Sigmoid colon (tissue), 7 donors: ENCODE data around the gene RASL10A. TPM values are rescaled to one million over a fixed set of nuclear protein-coding genes. Genes with fewer than 3 reads are reported as not detected.

ENCODE experiments used
- DNase-seq: peaks from one replicate; pipeline ENCODE4 v3.0.0-alpha.2; 2019
- H3K27ac ChIP-seq, 4 donors: fragments of 200-600 bp; sonication (generic); one replicate each; pipeline ENCODE4 v1.5.1; 2016 to 2019; ENCODE audit warnings: mild to moderate bottlenecking in 1 of 4
- H3K27me3 ChIP-seq, 3 donors: fragments of 200-600 bp; sonication (generic); one replicate each; pipeline ENCODE4 v1.5.1; 2019; ENCODE audit warnings: mild to moderate bottlenecking in 1 of 3
- H3K36me3 ChIP-seq, 4 donors: fragments of 200-600 bp; sonication (generic); one replicate each; pipeline ENCODE4 v1.5.1; 2016 to 2019
- H3K4me1 ChIP-seq, 4 donors: fragments of 200-600 bp; sonication (generic); one replicate each; pipeline ENCODE4 v1.5.1; 2017 to 2019
- H3K4me3 ChIP-seq, 4 donors: fragments of 200-600 bp; sonication (generic); one replicate each; pipeline ENCODE4 v1.5.1; 2017 to 2019; ENCODE audit warnings: mild to moderate bottlenecking in 2 of 4, moderate library complexity in 1 of 4
- H3K9me3 ChIP-seq, 4 donors: fragments of 200-600 bp in 3 of 4; sonication (generic) in 3 of 4; one replicate each; pipeline versions ENCODE4 v1.5.1 to v1.6.1; 2013 to 2019
- CTCF ChIP-seq, 4 experiments: fragments of 450-650 bp in 3 of 4; fragments of 200-600 bp in 1 of 4; IDR thresholded peaks; one replicate each; pipeline ENCODE4 v1.5.1; 2016 to 2019; ENCODE audit warnings: antibody characterized with exemption in 4 of 4, mild to moderate bottlenecking in 3 of 4, moderate library complexity in 2 of 4
- EP300 ChIP-seq, 4 donors: sonication (generic); formaldehyde crosslinking; IDR thresholded peaks; one replicate each; pipeline ENCODE4 v1.6.1; 2017; ENCODE audit warnings: antibody characterized with exemption in 4 of 4
- POLR2A ChIP-seq, 2 donors: fragments of 450-650 bp; IDR thresholded peaks; one replicate each; pipeline ENCODE4 v1.6.1; 2016; ENCODE audit warnings: antibody characterized with exemption in 2 of 2, mild to moderate bottlenecking in 2 of 2, moderate library complexity in 2 of 2
- POLR2AphosphoS5 ChIP-seq, 4 donors: sonication (generic); formaldehyde crosslinking; IDR thresholded peaks; one replicate each; pipeline ENCODE4 v1.6.1; 2017; ENCODE audit warnings: antibody characterized with exemption in 4 of 4
- WGBS, 2 donors: extraction: QIAGEN DNeasy Blood & Tissue Kit; methylation state at CpG; one replicate each; pipeline ENCODE4 v1.1.7; 2013; 5-methylcytosine and 5-hydroxymethylcytosine counted together
- intact Hi-C: fragments of 100-400 bp; cut with DNase I; formaldehyde crosslinking; loops from one replicate; pipeline ENCODE4 v1.15.1; 2023
- polyA plus RNA-seq, 3 donors: library from polyadenylated mRNA; stranded (reverse); fragments of 200-250 nt; gene quantifications; one replicate each; pipeline ENCODE4 v1.2.3, GENCODE V29; 2013
- total RNA-seq, 4 donors: library from RNA; depleted of rRNA; stranded (reverse); fragments of >200 nt; gene quantifications; one replicate each; pipeline ENCODE4 v1.1.0, GENCODE V29; 2016
- donor health status: healthy with polysubstance abuse.
- donor health status: Bipolar disorder and iron deficiency.
- donor health status: healthy.

RASL10A gene
- total and polyA plus RNA-seq, 7 donors: 0.33 to 3.0 (median 1.4) TPM; not detected in 2

GRCh38 chr22:29334148-29334547 is 18.7 kb upstream of the RASL10A start:
- peaks cover 0 to 12% (median 0%) of the 10 kb centered on the region in 4 donors for H3K4me1 ChIP-seq
- H3K36me3 ChIP-seq: peaks cover 0 to 96% (median 54%) of the 10 kb centered on the region in 4 donors
- TF ChIP-seq CTCF (IDR thresholded peaks at IDR 0.05) (no peak), EP300 (IDR thresholded peaks at IDR 0.05) (no peak), POLR2AphosphoS5 (IDR thresholded peaks at IDR 0.05) (no peak), POLR2A (IDR thresholded peaks at IDR 0.05) (no peak)
- no peaks in the 10 kb centered on the region for H3K9me3 ChIP-seq
- WGBS, 2 donors: 96 to 97% methylated on average over 7 of the region's 7 CpGs
- intact Hi-C loops: no loop called here
- no peaks in the 10 kb centered on the region for H3K27me3 ChIP-seq
- no peak overlapping the region for H3K27ac ChIP-seq
- no peak for DNase-seq
- no peak overlapping the region for H3K4me3 ChIP-seq

- intact Hi-C loops: no loop called here
- peaks cover 0 to 12% (median 0%) of the 10 kb centered on the region in 4 donors for H3K4me1 ChIP-seq
- 95 to 97% methylated on average over 8 of the region's 8 CpGs for WGBS, 2 donors
- no peaks in the 10 kb centered on the region for H3K9me3 ChIP-seq
- no peak for DNase-seq
- peaks cover 0 to 96% (median 52%) of the 10 kb centered on the region in 4 donors for H3K36me3 ChIP-seq
- no peak overlapping the region for H3K4me3 ChIP-seq
- no peak overlapping the region for H3K27ac ChIP-seq
- TF ChIP-seq POLR2A (IDR thresholded peaks at IDR 0.05): no peak
- no peak for TF ChIP-seq CTCF (IDR thresholded peaks at IDR 0.05)
- H3K27me3 ChIP-seq: no peaks in the 10 kb centered on the region
Observed at GRCh38 chr22:29332886-29333496, 17.5 kb upstream of the RASL10A start.

- H3K4me1 ChIP-seq: peaks cover 0 to 12% (median 0%) of the 10 kb centered on the region in 4 donors
- H3K27ac ChIP-seq: no peak overlapping the region
- 90 to 93% methylated on average over 14 of the region's 14 CpGs for WGBS, 2 donors
- intact Hi-C loops: no loop called here
- no peaks in the 10 kb centered on the region for H3K9me3 ChIP-seq
- H3K27me3 ChIP-seq: no peaks in the 10 kb centered on the region
- no peak overlapping the region for H3K4me3 ChIP-seq
- TF ChIP-seq POLR2AphosphoS5 (IDR thresholded peaks at IDR 0.05): no peak
- TF ChIP-seq POLR2A (IDR thresholded peaks at IDR 0.05): no peak
- TF ChIP-seq EP300 (IDR thresholded peaks at IDR 0.05): no peak
- TF ChIP-seq CTCF (IDR thresholded peaks at IDR 0.05): no peak
- no peak for DNase-seq
- peaks cover 0 to 96% (median 47%) of the 10 kb centered on the region in 4 donors for H3K36me3 ChIP-seq
Observed at GRCh38 chr22:29331658-29332300, 16.3 kb upstream of the RASL10A start.

GRCh38 chr22:29331213-29331612 is 15.7 kb upstream of the RASL10A start:
- H3K27ac ChIP-seq: no peak overlapping the region
- peaks cover 0 to 13% (median 0%) of the 10 kb centered on the region in 4 donors for H3K4me1 ChIP-seq
- no peak for TF ChIP-seq POLR2A (IDR thresholded peaks at IDR 0.05)
- no peak for TF ChIP-seq EP300 (IDR thresholded peaks at IDR 0.05)
- TF ChIP-seq CTCF (IDR thresholded peaks at IDR 0.05): no peak
- TF ChIP-seq POLR2AphosphoS5 (IDR thresholded peaks at IDR 0.05): no peak
- H3K36me3 ChIP-seq: peaks cover 0 to 96% (median 46%) of the 10 kb centered on the region in 4 donors
- WGBS, 2 donors: 89 to 92% methylated on average over 8 of the region's 8 CpGs
- no peaks in the 10 kb centered on the region for H3K9me3 ChIP-seq
- H3K4me3 ChIP-seq: no peak overlapping the region
- no peak for DNase-seq
- intact Hi-C loops: no loop called here
- no peaks in the 10 kb centered on the region for H3K27me3 ChIP-seq
